GM19455 (cell line): ENCODE measurements around the gene GSTP1.
"Not testable (repeated sequence)": the region's sequence is repeated elsewhere in the genome, so short reads cannot be mapped to it uniquely, and the experiment has no call there.

Experiments used
- ATAC-seq: cut with Tn5 transposase; IDR thresholded peaks from one replicate; pipeline ENCODE4 v1.9.1; 2021; ENCODE audit not compliant: unreplicated experiment

Gene GSTP1

DNA sequence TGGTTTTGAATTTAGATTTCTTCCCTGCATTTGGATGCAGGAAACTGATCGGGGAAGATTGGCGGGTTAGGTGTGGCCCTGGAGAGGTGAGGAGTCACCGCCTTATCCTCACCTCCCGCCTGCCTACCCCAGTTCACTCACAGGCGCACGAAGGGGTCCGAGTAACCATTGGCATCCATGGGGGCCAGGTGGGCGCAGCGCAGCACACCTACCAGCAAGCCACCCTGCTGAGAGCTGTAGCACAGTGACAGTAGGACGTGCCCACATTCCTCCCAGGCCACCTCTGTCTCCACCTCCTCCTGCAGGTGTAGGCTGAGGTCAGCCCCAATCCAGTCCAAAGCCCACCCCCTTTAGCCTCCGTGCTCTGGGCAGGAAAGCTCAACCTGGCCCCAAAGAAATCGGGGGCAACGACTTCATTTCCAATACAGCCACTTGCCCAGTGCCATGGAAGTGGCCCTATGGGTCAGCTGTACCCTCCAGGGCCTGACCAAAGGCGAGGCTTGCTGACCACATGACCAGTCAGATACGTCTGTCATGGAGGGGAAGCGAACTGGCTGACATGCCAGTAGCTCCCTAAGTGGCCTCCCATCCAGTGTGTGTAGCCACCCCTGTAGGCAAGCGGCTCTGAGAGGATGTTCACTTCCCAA is 29.8 kb downstream of the GSTP1 start:
- ATAC-seq: no peak

DNA sequence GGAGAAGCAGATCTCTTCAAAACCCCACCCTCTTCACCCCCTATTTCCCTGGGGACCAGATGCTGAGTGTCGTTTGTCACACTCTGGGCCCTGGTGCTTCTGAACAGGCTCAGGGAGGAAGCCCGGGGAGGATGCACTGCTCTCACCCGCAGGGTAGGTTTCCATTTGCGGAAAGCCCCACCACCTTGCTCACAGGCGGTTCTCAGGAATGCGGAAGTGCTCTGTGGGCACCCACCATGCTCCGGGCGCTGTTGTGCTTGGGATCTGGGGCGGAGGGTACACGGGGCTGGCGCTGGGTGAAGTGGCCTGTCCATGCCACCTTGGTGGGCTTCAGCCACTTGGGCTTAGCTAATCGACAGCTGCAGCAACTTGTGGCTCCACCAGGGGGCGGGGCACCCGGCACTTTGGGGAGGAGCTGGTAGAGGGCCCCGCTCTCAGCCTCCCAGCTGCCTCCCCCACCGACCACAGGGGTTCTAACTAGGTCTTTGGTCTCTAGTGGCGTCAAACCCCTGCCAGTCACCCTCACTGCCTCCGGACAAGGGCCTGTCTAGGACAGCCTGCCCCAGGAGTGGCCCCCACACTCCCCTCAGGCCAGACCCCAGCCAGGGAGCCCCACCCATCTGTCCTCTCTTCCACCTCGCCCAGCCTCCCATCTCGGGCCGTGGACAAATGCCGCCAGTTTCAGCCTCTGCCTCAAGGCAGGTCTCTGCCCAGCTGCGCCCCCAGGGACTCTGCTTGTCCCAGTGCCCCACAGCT is 30.5 kb downstream of the GSTP1 start:
- no peak for ATAC-seq

DNA sequence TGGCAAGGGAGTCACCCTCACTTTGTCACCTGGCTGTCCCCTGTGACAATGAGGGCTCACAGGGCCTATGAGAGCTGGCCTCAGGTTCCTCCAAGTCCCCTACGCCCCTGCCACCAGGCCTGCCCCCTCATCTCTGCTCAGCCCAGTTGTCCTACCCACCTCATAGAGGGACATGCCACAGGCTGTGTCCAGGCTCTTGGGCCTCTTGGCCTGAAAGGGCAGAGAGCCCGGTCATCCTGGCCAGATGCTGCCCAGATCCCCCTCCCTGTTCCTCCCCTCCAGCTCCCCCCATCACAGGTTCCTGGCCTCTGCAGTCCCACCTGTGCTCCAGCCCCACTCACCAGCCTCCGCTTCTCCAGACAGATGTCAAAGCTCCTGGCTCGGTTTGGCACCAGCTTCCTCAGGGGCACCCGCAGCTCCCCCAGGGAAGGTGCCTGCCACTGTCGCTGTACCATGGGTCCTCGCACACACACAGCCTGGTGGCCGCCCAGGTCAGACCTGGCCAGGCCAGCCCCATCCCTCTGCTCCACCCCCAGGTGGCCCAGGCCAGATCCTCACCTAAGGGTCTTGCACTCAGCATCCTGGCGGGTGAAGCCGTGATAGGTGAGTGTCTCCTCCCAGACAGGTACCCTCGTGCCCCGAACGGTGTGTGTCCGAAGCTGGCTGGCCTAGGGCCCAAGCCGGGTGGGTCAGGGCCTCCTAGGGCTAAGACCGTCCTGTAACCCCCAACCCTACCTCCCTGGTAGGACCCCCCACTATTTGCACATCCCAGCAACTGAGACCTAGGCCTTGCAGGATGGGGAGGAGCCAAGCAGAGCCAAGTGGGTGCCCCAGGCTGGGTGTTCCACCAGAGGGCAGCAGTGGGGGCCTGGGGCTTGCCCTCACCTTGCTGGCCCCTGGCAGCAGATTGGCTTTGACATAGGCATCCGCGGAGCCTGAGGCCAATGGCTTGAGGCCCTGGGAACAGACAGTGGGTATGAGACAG is 31.4 kb downstream of the GSTP1 start:
- ATAC-seq: no peak

DNA sequence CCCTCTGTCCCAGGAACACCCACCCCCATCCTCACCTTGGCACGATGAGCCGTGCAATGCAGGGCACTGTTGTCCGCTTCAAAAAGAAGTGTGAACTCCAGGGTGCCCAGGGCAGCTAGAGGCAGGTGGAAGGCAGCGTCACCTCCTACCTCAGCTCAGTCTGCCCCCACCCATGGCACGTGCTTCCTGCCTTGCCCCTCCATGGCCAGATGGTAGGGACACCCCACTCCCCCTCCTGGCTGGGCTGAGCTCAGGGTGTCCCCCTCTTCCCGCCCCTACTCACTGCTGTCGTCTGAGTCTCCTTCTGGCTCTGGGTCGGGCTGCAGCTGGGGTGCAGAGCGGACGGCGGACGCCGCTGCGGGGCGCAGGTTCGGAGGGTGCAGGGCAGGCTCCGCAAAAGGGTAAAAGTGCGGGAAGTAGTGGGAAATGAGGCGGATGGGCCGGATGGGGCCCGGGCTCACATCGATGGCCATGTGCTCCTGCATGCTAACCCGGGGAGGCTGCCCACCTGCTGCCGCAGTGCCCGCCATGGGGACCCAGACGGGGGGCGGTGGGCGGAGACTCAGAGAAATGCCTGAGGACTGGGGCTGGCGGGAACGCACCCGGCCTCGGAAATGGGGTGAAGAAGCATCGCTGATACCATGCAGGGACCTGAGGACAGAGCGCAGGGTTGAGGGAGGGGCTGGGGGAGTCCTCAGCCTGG is 32.3 kb downstream of the GSTP1 start:
- no peak for ATAC-seq

DNA sequence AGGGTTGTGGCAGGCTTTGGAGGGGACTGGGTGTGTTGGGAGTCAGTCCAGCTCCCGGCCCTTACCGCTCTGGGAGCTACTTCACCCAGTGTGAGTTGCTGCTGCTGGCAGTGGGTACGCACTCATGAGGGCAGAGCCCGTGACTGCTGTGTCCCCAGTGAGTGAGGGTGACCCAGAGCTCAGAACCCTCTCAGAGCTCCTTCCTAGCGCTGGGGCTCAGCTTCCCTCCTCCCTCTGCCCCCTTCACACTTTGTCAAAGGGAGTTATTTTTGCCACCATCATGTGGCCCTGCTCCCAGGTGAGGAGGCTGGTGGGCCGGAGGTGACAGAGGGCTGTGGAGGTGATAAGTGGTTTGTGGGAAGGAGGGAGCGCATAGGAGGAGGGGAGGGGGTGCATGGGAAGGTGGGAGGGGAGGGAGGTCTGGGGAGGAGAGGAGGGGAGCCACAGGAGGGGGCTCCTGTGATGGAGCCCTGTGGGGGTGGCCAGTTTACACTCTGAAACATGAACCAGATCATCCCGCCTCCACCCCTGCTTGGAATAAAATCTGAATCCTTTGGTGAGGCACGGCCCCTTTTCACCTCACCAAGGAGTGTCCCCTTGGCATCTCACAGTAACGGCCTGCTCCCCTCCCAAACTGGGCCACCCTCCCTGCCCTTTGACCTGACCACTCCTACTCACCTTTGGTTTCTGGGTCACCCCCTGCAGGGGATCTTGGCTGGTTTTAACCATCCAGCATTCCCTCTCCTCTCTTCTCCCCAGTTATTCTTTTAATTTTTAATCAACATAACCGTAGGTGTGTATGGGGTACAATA is 33.0 kb downstream of the GSTP1 start:
- no peak for ATAC-seq

DNA sequence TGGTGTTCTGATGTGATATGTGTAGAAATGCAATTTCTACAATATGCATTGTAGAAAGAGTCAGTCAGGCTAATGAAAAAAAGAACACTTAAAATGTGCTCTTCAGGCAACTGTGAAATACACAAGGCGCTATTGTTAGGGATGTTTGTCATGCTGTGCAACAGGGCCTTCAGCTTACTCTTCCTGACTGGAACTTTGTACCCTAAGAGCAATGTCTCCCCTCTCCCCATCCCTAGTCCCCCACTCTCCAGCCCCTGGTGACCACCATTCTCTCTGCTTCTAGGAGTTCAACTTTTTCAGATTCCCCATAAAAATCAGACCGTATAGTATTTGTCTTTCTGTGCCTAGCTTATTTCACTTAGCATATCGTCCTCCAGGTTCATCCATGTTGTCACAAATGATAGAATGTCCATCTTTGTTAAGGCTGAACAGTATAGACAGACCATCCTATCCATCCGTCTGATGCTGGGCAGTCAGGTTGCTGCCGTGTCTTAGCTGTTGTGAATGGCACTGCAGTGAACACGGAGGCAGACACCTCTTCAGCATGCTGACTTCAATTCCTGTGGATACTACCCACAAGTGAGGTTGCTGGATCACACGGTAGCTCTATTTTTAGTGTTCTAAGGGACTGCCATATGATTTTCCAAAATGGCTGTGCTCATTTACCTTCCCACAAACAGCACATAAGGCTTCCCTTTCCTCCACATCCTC is 33.8 kb downstream of the GSTP1 start:
- ATAC-seq: no peak

DNA sequence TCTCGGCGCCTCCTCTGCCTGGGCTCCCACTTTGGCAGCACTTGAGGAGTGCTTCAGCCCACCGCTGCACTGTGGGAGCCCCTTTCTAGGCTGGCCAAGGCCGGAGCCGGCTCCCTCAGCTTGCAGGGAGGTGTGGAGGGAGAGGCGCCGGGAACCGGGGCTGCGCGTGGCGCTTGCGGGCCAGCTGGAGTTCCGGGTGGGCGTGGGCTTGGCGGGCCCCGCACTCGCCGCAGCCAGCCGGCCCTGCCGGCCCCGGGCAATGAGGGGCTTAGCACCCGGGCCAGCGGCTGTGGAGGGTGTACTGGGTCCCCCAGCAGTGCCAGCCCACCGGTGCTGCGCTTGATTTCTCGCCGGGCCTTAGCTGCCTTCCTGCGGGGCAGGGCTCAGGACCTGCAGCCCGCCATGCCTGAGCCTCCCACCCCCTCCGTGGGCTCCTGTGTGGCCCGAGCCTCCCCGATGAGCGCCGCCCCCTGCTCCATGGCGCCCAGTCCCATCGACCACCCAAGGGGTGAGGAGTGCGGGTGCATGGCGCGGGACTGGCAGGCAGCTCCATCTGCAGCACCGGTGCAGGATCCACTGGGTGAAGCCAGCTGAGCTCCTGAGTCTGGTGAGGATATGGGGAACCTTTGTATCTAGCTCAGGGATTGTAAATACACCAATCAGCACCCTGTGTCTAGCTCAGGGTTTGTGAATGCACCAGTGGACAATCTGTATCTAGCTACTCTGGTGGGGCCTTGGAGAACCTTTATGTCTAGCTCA is 35.5 kb downstream of the GSTP1 start:
- ATAC-seq: not testable (repeated sequence)

DNA sequence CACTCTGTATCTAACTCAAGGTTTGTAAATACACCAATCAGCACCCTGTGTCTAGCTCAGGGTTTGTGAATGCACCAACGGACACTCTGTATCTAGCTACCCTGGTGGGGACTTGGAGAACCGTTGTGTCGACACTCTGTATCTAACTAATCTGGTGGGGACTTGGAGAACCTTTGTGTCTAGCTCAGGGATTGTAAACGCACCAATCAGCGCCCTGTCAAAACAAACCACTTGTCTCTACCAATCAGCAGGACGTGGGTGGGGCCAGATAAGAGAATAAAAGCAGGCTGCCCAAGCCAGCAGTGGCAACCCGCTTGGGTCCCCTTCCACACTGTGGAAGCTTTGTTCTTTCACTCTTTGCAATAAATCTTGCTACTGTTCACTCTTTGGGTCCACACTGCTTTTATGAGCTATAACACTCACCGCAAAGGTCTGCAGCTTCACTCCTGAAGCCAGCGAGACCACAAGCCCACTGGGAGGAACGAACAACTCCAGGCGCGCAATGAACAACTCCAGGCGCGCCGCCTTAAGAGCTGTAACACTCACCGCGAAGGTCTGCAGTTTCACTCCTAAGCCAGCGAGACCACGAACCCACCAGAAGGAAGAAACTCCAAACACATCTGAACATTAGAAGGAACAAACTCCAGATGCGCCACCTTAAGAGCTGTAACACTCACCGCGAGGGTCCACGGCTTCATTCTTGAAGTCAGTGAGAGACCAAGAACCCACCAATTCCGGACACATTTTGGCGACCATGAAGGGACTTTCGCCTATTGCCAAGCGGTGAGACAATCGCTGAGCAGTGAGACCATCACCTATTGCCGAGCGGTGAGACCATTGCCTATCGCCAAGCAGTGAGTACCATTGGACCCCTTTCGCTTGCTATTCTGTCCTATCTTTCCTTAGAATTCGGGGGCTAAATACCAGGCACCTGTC is 36.3 kb downstream of the GSTP1 start:
- ATAC-seq: not testable (repeated sequence)

DNA sequence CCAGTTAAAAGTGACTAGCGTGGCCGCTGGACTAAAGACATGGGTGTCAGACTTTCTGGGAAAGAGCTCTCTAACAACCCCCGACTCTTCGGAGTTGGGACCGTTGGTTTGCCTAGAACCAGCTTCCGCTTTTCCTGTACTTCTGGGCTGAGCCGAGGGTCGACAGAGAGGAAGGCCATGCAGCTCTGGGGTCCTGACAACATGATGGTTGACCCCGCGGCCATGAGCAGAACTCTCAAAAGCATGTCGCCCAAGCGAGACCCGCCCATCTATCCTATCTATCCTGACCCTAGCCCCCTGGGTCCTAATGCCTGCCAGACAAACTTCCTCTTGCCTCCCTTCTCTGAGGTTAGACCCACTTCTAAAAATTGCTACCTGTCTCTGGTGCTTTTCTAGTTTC is 37.0 kb downstream of the GSTP1 start:
- not testable (repeated sequence) for ATAC-seq

DNA sequence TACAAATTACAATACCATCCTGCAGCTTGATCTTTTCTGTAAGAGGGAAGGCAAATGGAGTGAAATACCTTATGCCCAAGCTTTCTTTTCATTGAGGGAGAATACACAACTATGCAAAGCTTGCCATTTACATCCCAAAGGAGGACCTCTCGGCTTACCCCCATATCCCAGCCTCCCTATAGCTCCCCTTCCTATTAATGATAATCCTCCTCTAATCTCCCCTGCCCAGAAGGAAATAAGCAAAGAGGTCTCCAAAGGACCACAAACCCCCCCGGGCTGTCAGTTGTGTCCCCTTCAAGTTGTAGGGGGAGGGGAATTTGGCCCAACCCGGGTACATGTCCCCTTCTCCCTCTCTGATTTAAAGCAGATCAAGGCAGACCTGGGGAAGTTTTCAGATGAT is 38.3 kb downstream of the GSTP1 start:
- ATAC-seq: not testable (repeated sequence)

DNA sequence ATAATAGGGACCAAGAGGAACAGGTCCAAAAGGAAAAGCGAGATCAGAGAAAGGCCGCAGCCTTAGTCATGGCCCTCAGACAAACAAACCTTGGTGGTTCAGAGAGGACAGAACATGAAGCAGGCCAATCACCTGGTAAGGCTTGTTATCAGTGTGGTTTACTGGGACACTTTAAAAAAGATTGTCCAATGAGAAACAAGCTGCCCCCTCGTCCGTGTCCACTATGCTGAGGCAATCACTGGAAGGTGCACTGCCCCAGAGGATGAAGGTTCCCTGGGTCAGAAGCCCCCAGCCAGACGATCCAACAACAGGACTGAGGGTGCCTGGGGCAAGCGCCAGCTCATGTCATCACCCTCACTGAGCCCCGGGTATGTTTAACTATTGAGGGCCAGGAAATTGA is 39.3 kb downstream of the GSTP1 start:
- ATAC-seq: not testable (repeated sequence)

DNA sequence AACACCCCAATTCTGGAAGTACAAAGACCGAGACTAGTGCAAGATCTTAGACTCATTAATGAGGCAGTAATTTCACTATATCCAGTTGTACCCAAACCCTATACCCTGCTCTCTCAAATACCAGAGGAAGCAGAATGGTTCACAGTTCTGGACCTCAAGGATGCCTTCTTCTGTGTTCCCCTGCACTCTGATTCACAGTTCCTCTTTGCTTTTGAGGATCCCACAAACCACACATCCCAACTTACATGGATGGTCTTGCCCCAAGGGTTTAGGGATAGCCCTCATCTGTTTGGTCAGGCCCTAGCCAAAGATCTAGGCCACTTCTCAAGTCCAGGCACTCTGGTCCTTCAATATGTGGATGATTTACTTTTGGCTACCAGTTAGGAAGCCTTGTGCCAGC is 40.2 kb downstream of the GSTP1 start:
- not testable (repeated sequence) for ATAC-seq

DNA sequence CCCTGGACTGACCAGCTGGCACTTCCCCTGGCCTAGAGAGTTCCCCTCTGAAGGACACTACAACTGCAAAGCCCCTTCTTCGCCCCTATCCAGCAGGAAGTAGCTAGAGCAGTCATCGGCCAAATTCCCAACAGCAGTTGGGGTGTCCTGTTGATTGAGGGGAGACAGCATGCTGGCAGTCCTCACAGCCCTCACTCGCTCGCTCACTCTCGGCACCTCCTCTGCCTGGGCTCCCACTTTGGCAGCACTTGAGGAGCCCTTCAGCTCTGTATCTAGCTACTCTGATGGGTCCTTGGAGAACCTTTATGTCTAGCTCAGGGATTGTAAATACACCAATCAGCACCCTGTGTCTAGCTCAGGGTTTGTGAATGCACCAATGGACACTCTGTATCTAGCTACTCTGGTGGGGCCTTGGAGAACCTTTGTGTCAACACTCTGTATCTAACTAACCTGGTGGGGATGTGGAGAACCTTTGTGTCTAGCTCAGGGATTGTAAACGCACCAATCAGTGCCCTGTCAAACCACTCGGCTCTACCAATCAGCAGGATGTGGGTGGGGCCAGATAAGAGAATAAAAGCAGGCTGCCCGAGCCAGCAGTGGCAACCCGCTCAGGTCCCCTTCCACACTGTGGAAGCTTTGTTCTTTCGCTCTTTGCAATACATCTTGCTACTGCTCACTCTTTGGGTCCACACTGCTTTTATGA is 42.7 kb downstream of the GSTP1 start:
- ATAC-seq: not testable (repeated sequence)

DNA sequence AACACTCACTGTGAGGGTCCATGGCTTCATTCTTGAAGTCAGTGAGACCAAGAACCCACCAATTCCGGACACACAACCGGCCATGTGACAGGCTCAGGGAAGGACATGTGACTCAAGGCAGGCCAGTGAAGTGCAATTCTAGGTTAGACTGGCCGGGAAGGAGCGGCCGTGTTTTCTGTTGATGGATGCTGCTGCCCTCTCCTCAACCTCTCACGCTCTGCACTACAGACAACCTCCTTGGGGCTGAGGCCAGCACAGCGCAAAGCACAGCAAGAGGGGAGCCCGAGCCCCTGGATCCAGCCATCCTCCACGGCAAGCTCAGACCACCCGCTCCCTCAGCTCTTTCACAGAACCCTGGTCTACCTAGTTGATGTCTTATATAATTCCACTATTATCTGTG is 43.4 kb downstream of the GSTP1 start:
- ATAC-seq: no peak

DNA sequence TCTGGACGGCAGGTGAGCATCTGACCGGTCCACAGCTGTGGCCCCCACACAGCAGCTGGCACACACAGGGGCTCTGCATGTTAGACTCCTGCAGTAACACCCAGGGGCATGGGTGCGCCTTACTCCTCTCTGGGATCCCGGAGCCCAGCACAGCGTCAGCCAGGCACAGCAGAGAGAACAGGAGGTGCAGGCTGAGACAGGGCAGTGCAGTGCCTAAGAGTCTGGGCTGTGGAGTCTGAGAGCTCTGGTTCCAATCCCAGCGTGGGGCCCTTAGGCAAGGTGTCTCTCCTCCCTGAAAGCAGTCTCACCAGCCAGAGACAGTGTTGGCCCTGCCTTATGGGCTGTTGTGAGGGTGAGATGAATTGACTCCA is 43.8 kb downstream of the GSTP1 start:
- ATAC-seq: no peak

DNA sequence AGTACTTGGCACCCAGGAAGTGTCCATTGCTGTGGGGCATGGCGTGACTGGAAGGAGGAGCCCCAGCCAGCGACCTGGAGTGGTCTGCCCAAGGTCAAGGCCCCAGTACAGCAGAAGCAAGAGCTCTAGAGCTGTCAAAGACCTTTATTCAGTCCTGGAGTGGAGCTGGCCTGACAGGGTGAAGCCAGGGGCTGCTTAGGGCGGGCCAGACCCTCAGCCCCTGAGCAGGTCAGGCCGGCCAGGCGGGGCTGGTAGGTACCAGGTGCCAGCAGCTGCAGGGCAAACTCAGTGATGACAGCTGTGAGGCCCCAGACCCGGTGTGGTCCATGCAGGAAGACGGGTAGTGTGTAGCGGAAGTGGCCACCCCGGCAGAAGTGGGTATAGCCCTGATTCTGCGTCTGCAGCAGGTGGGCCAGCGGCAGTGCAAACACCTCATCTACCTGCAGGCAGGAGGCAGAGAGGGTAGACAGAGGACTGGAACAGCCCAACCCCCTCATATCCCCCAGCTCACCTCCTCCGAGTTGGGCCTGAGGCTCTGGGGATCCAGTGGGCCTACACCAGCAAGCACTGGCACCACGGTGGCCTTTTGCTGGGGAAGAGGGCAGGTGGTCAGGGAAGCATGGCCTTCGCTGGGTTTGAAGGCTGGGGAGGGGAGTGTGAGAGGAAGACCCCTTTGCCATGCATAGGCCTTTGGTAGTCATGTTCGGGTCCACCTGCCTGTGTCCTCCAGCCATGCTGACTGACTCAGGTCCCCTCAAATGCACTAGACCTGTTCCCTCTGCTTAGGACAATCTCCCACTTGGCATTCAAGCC is 44.4 kb downstream of the GSTP1 start:
- no peak for ATAC-seq
